Sigmoid colon (tissue), 3 donors: ENCODE data around the gene FBXL13.

Source experiments
- POLR2A ChIP-seq, 2 donors: fragments of 450-650 bp; IDR thresholded peaks; one replicate each; pipeline ENCODE4 v1.6.1; 2016; ENCODE audit warnings: antibody characterized with exemption in 2 of 2, mild to moderate bottlenecking in 2 of 2, moderate library complexity in 2 of 2
- TF ChIP-seq, protein P1 (sequence below), 4 experiments: fragments of 450-650 bp in 3 of 4; fragments of 200-600 bp in 1 of 4; IDR thresholded peaks; one replicate each; pipeline ENCODE4 v1.5.1; 2016 to 2019; ENCODE audit warnings: antibody characterized with exemption in 4 of 4, mild to moderate bottlenecking in 3 of 4, moderate library complexity in 2 of 4

DNA sequence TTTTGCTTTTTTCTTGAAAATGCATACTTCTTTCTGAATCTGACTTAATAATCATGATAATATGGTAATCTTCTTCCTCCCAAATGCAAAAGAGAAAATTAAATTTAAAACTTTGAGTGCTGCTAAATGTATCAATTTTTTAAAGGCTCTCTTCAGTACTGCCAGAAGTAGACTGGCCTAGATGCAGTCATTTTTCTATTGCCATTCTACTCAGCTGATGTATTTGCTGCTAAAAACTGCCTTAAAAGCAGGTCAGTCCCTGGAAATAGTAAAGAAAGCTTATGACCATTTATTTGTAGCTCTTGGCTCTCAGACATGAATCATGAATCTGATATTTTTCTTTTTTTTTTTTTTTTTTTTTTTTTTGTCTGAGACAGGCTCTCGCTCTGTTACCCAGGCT is 45.8 kb upstream of the FBXL13 start:
- TF ChIP-seq, protein P1, sequence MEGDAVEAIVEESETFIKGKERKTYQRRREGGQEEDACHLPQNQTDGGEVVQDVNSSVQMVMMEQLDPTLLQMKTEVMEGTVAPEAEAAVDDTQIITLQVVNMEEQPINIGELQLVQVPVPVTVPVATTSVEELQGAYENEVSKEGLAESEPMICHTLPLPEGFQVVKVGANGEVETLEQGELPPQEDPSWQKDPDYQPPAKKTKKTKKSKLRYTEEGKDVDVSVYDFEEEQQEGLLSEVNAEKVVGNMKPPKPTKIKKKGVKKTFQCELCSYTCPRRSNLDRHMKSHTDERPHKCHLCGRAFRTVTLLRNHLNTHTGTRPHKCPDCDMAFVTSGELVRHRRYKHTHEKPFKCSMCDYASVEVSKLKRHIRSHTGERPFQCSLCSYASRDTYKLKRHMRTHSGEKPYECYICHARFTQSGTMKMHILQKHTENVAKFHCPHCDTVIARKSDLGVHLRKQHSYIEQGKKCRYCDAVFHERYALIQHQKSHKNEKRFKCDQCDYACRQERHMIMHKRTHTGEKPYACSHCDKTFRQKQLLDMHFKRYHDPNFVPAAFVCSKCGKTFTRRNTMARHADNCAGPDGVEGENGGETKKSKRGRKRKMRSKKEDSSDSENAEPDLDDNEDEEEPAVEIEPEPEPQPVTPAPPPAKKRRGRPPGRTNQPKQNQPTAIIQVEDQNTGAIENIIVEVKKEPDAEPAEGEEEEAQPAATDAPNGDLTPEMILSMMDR (IDR thresholded peaks at IDR 0.05): no peak
- TF ChIP-seq POLR2A (IDR thresholded peaks at IDR 0.05): no peak
